Left kidney (tissue), 2 donors: ENCODE data around the gene COL16A1. TPM values are rescaled to one million over a fixed set of nuclear protein-coding genes. Genes with fewer than 3 reads are reported as not detected.

Experiments
- DNase-seq: peaks from one replicate; pipeline ENCODE4 v3.0.0-alpha.2; 2013
- polyA plus RNA-seq: library from polyadenylated mRNA; unstranded; fragments of 120-200 nt; gene quantifications from one replicate; pipeline ENCODE4 v1.2.1, GENCODE V29; 2013; ENCODE audit not compliant: insufficient read length

The COL16A1 gene
- polyA plus RNA-seq, 1 donor = 47.3 TPM

- DNase-seq = no peak
These were observed 55.0 kb downstream of the COL16A1 start for GRCh38 chr1:31648641-31649357.

DNA sequence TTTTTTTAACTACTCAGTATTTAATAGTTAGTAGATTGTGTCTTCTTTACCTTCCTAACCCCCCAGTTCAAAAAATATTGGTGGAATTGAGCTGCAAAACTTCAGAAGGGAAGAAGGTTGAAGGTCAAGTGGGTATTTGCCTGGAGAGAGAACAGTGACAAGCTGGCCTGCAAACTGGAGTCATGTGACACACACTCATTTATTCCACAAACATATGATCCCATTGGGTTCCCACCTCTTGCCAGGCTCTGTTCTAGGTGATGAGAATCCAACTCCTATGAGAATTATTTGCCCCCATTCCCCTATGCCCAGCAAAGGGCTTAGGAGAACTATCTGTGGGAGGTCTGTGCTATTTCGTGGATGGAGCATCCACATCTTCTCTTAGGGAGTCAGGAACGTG lies 55.6 kb downstream of the COL16A1 start:
- DNase-seq = no peak

GRCh38 chr1:31647106-31647505 lies 56.7 kb downstream of the COL16A1 start:
- no peak for DNase-seq

DNA sequence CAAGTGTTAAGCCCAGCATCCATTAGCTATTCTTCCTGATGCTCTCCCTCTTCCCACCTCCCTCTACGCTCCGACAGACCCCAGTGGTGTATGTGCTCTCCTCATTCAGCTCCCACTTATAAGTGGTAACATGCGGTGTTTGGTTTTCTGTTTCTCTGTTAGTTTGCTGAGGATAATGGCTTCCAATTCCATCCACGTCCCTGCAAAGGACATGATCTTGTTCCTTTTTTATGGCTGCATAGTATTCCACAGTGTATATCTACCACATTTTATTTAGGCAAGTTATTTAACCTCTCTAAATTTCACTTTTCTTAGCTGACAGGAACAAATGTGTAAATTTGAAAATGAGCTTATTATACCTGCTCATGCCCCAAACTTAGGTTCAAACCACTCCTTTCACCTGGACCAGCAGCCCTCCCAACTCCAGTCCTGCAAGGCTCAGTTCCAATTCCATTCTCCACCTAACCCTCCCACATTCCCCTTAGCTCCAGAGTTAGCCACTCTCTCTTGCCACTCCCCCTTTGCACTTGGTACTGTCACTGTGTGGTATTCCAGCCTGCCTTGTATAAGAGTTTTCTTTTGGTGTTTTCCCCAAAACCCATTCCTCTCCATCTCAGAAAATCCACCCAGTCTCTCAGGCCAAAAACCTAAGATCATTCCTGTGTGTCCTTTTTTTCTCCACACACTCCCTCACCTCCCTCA lies 57.4 kb downstream of the COL16A1 start:
- no peak for DNase-seq

DNA sequence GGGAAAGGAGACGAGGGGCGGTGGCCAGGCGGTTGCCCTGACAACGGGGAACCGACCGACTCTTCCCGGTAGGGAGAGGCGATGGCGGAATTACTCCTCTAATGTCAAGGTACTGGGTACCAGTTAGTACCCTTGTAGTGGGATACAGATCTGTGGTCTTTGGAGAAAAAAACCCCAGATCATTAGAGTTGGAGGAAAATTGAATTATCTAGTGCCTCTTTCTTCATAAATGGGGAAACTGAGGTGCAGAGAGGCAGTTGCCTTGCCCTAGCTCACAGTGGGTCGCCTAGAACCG lies 58.6 kb downstream of the COL16A1 start:
- no peak for DNase-seq

- DNase-seq = peak; percentile 97
These were observed 59.1 kb downstream of the COL16A1 start, which contains the start of gene PEF1 for GRCh38 chr1:31644560-31645273. TSS of gene PEF1 (minus strand) at chr1:31644876. CDS start at chr1:31644864, 12 bp downstream.

DNA sequence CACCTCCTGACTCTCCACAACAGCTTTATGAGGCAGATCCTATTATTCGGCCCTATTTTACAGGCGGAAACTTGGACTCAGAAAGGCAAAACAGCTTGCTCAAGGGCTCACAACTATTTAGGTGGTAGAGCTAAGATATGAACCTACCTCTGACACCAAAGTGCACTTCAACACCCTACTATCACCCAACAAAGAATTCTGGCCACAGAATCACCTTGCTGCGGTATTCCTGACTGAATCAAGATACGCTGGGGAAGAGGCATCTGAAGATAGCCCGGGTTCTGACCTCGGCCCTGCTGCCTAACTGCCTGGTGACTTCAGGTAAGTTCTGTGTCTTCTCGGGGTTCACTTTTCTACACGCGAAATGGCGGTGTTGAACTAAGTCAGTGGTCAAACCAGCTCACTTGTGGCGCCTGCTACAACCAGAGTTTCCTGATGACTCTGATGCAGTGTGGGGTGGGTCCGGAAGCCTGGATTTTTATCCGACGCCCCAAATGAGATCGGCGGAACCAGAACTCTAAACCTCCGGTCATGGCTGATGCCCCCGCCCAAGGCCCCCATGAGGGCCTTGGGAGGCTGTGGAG lies 59.7 kb downstream of the COL16A1 start:
- DNase-seq = no peak

GRCh38 chr1:31642897-31643296 lies 60.9 kb downstream of the COL16A1 start:
- DNase-seq = no peak

DNA sequence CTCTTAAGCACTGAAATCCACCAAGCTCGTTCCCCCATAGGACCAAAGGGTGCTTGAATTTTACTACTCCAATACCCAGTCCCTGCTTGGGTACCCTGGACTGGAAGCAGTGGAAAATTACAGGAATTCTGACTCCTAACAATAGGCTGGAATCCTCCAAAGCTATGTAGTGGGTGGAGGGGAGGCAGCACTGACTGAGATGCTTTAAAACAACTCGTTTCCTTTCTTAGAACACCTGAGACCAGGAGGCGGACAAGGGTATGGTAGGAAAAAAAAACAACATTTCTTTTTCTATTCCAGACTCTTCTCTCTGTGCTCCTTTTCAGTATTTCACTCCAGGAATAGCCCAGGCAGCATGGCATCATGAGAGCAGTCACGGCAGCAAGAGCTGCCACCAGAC lies 61.5 kb downstream of the COL16A1 start:
- no peak for DNase-seq

- no peak for DNase-seq
These were observed 62.9 kb downstream of the COL16A1 start for GRCh38 chr1:31640964-31641363.

GRCh38 chr1:31640179-31640578 lies 63.6 kb downstream of the COL16A1 start:
- DNase-seq = no peak

GRCh38 chr1:31639543-31639942 lies 64.3 kb downstream of the COL16A1 start:
- no peak for DNase-seq

GRCh38 chr1:31637915-31638673 lies 65.7 kb downstream of the COL16A1 start:
- DNase-seq = no peak

DNA sequence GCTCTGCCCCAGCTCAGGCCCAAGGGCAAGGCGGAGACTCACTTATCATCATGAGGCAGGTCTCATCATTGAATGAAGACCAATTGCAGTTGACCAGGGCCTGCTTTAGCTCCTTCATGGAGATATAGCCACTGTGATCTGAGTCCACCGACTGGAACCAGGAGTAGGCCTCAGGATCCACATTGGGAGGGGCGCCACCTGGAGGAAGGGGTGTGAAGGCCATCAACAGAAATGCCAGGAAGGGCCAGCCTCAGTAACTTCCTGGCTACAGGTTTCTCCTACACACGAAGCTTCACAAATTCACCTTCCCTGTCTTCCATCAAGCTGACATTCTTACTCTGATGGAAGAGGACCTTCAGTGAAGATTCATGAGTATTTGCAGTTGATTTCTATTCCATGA lies 70.7 kb downstream of the COL16A1 start:
- DNase-seq = no peak

GRCh38 chr1:31632649-31633048 lies 71.2 kb downstream of the COL16A1 start:
- no peak for DNase-seq

GRCh38 chr1:31628931-31629556 lies 74.8 kb downstream of the COL16A1 start:
- no peak for DNase-seq

DNA sequence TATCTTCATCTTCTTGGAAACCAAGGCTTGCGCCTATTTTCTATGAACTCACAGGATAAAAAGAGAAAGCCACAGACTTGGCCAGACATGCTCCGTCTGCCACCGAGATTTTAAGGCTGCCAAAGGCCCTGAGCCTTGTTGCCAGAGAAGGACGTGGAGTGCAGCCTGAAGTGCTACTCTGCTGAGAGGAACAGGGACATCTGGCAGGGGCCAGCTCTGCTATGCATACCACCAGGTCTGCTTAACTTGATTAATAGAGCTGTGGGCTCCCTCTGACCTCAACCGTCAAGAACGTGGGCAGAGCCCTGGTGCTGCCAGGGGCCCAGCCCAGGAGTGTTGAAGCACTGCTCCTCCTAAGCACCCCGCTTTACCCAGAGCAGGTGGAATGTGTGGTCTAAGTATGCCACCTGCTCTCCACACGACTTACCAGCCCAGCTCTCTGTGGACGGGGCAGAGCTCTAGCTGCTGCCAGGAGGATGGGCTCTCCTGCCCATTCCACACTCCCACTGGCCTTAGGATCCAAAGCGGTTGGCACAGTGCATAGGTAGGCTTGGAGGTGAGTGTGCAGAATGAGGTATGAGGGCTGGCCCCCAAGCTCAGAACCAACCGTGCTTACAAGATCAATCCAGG lies 75.8 kb downstream of the COL16A1 start:
- no peak for DNase-seq

- DNase-seq = no peak
These were observed 76.4 kb downstream of the COL16A1 start for GRCh38 chr1:31627301-31627929.

DNA sequence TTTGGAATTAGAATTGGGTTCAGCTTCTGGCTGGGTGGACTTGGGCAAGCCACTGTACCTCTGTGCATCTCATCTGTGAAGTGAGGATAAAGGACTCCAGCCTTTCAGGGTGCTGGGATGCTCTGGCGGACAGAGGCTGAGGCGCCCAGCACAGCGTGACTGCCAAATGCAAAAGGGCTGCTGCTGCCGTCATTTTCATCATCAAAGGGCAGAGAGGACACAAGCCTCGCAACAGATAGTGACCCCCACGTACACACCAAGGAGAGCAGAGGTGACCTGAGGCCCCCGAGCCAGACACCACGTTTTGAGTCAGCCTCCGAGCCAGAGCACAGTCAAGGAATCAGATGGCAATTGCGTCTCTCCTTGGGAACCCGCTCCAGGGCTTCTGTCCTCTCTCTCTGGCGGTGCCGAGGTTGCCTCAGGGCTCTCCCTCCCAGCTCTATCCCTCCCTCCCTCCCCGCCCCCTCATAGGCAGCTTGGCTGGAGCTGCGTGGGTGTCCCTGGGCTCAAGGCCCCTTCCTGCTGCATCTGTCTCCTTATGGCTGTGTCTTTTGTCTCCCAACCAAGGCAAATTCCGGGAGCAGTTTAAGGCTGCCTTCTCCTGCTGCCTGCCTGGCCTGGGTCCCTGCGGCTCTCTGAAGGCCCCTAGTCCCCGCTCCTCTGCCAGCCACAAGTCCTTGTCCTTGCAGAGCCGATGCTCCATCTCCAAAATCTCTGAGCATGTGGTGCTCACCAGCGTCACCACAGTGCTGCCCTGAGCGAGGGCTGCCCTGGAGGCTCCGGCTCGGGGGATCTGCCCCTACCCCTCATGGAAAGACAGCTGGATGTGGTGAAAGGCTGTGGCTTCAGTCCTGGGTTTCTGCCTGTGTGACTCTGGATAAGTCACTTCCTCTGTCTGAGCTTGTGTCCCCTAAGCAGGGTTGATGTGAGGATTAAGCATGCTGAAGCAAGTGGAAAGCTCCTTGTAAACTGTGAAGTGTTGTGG lies 77.3 kb downstream of the COL16A1 start:
- DNase-seq = no peak
